Spleen (tissue), 11 donors: ENCODE results near the gene RFTN1. TPM values are rescaled to one million over a fixed set of nuclear protein-coding genes. Genes with fewer than 3 reads are reported as not detected.
A peak's percentile ranks its signal among the peaks of the same experiment; 100 is the strongest.

Experiments
- DNase-seq: peaks from one replicate; pipeline ENCODE4 v3.0.0-alpha.2; 2020
- H3K27ac ChIP-seq, 8 donors: fragments of 200-600 bp; sonication (generic) in 7 of 8; 1 replicate in 4 of 8; 2 replicates in 4 of 8; pipeline versions ENCODE4 v1.5.0 to v1.8.0; 2016 to 2021; ENCODE audit warnings: inconsistent platforms in 4 of 8, mild to moderate bottlenecking in 4 of 8, moderate library complexity in 1 of 8
- H3K27me3 ChIP-seq, 7 donors: fragments of 200-600 bp; sonication (generic) in 6 of 7; replicated peaks in 1 of 7; 1 replicate in 4 of 7; 2 replicates in 3 of 7; pipeline versions ENCODE4 v1.5.0 to v1.8.0; 2016 to 2021; ENCODE audit warnings: inconsistent platforms in 3 of 7, mild to moderate bottlenecking in 1 of 7
- H3K36me3 ChIP-seq, 6 donors: fragments of 200-600 bp; sonication (generic) in 5 of 6; 1 replicate in 4 of 6; 2 replicates in 2 of 6; pipeline versions ENCODE4 v1.5.0 to v1.8.0; 2016 to 2021; ENCODE audit warnings: inconsistent platforms in 2 of 6
- H3K4me1 ChIP-seq, 6 donors: fragments of 200-600 bp; sonication (generic) in 5 of 6; 1 replicate in 3 of 6; 2 replicates in 3 of 6; pipeline versions ENCODE4 v1.5.0 to v1.8.0; 2016 to 2021; ENCODE audit warnings: inconsistent platforms in 3 of 6
- H3K4me3 ChIP-seq, 8 donors: fragments of 200-600 bp; sonication (generic) in 7 of 8; 1 replicate in 4 of 8; 2 replicates in 4 of 8; pipeline versions ENCODE4 v1.5.0 to v1.8.0; 2016 to 2021; ENCODE audit warnings: inconsistent platforms in 4 of 8, mild to moderate bottlenecking in 4 of 8, moderate library complexity in 2 of 8
- H3K9me3 ChIP-seq, 8 donors: fragments of 200-600 bp; sonication (generic) in 7 of 8; 1 replicate in 4 of 8; 2 replicates in 4 of 8; pipeline versions ENCODE4 v1.5.0 to v1.8.0; 2016 to 2021; ENCODE audit warnings: inconsistent platforms in 4 of 8
- CTCF ChIP-seq, 11 experiments: fragments of 200-600 bp in 7 of 11; fragments of 450-650 bp in 4 of 11; sonication (generic) in 4 of 11; IDR thresholded peaks in 8 of 11; conservative IDR thresholded peaks in 3 of 11; 1 replicate in 7 of 11; 2 replicates in 4 of 11; pipeline versions ENCODE4 v1.4.0 to v1.8.0; 2016 to 2021; ENCODE audit warnings: antibody characterized with exemption in 11 of 11, inconsistent platforms in 4 of 11, mild to moderate bottlenecking in 1 of 11
- POLR2A ChIP-seq, 3 donors: fragments of 450-650 bp; IDR thresholded peaks; one replicate each; pipeline ENCODE4 v1.5.1; 2017; ENCODE audit warnings: antibody characterized with exemption in 3 of 3, mild to moderate bottlenecking in 1 of 3
- POLR2AphosphoS5 ChIP-seq, 3 donors: sonication (generic); formaldehyde crosslinking; IDR thresholded peaks; one replicate each; pipeline ENCODE4 v1.5.1; 2017; ENCODE audit warnings: antibody characterized with exemption in 3 of 3
- WGBS, 5 donors: extraction: QIAGEN DNeasy Blood & Tissue Kit in 3 of 5; methylation state at CpG; one replicate each; pipeline versions ENCODE4 v1.1.5 to v1.1.7; 2013 to 2018; 5-methylcytosine and 5-hydroxymethylcytosine counted together
- intact Hi-C: fragments of 100-400 bp; cut with DNase I; formaldehyde crosslinking; loops from one replicate; pipeline ENCODE4 v1.15.0; 2023; ENCODE audit warnings: low total_unique reads
- polyA plus RNA-seq, 3 donors: library from polyadenylated mRNA; stranded (reverse); fragments of 200-250 nt; gene quantifications; one replicate each; pipeline ENCODE4 v1.2.1, GENCODE V29; 2013
- total RNA-seq, 7 donors: library from RNA; depleted of rRNA in 3 of 7; stranded (reverse); fragments of >200 nt in 3 of 7; fragmentation: NEBNext Ultra II Directional in 4 of 7; extraction: Animal tissue kit (Norgen Biotek cat#: 25700) in 4 of 7; gene quantifications; one replicate each; pipeline versions ENCODE4 v1.1.0 to v1.2.1, GENCODE V29; 2016 to 2021
- donor health status: healthy with polysubstance abuse.
- donor health status: DM: no; HTN: no; CAD: no; lungs with moderate emphysema.
- donor health status: DM: no; HTN: no; CAD: no.
- donor health status: Bipolar disorder and iron deficiency.
- donor health status: healthy.
- donor health status: DM: no; HTN: no; CAD: no.
- donor health status: DM: yes; HTN: yes; CAD: no.

Gene RFTN1
- total and polyA plus RNA-seq, 10 donors = 30.4 to 106 (median 75.3) TPM

- Histone ChIP-seq H3K4me3 (peak overlapping the region in 5 of 8 donors; percentile 17 to 63 (median 36)), H3K4me1 (peaks cover 16 to 83% (median 34%) of the 10 kb centered on the region in 6 donors), H3K27me3 (no peaks in the 10 kb centered on the region), H3K9me3 (peaks cover 0 to 8% (median 1%) of the 10 kb centered on the region in 8 donors), H3K36me3 (peaks cover 0 to 36% (median 0%) of the 10 kb centered on the region in 6 donors), H3K27ac (peak overlapping the region in 6 of 8 donors; percentile 16 to 89 (median 82))
- intact Hi-C loops = no loop called here
- peak in 1 of 3 donors; percentile 11 for TF ChIP-seq POLR2AphosphoS5 (IDR thresholded peaks at IDR 0.05)
- no peak for TF ChIP-seq CTCF (IDR thresholded peaks at IDR 0.05 in 8 of 11, conservative IDR thresholded peaks at IDR 0.05 in 3 of 11)
- 61 to 92% (median 76%) methylated on average over 1 of the region's 1 CpG for WGBS, 5 donors
- no peak for DNase-seq
Observed at GRCh38 chr3:16288664-16289063, 224.8 kb downstream of the RFTN1 start.

GRCh38 chr3:16286751-16287543 lies 226.6 kb downstream of the RFTN1 start:
- peaks cover 0 to 47% (median 0%) of the 10 kb centered on the region in 6 donors for H3K36me3 ChIP-seq
- H3K4me1 ChIP-seq = peaks cover 16 to 74% (median 34%) of the 10 kb centered on the region in 6 donors
- peak overlapping the region; percentile 53 to 89 (median 76) for H3K27ac ChIP-seq
- intact Hi-C loops = no loop called here
- H3K9me3 ChIP-seq = no peaks in the 10 kb centered on the region
- TF ChIP-seq POLR2A (IDR thresholded peaks at IDR 0.05) (no peak), POLR2AphosphoS5 (IDR thresholded peaks at IDR 0.05) (no peak), CTCF (IDR thresholded peaks at IDR 0.05 in 8 of 11, conservative IDR thresholded peaks at IDR 0.05 in 3 of 11) (no peak)
- 41 to 60% (median 52%) methylated on average over 6 of the region's 6 CpGs for WGBS, 5 donors
- DNase-seq = no peak
- H3K27me3 ChIP-seq = no peaks in the 10 kb centered on the region
- H3K4me3 ChIP-seq = peak overlapping the region; percentile 15 to 63 (median 31)

GRCh38 chr3:16286161-16286560 lies 227.3 kb downstream of the RFTN1 start:
- TF ChIP-seq POLR2AphosphoS5 (IDR thresholded peaks at IDR 0.05) (peak in 1 of 3 donors; percentile 92), POLR2A (IDR thresholded peaks at IDR 0.05) (peak in 1 of 3 donors; percentile 35), CTCF (IDR thresholded peaks at IDR 0.05 in 8 of 11, conservative IDR thresholded peaks at IDR 0.05 in 3 of 11) (no peak)
- peak overlapping the region; percentile 53 to 89 (median 76) for H3K27ac ChIP-seq
- peaks cover 0 to 53% (median 0%) of the 10 kb centered on the region in 6 donors for H3K36me3 ChIP-seq
- no peak for DNase-seq
- H3K9me3 ChIP-seq = no peaks in the 10 kb centered on the region
- H3K4me1 ChIP-seq = peaks cover 14 to 66% (median 27%) of the 10 kb centered on the region in 6 donors
- H3K4me3 ChIP-seq = peak overlapping the region; percentile 12 to 63 (median 31)
- intact Hi-C loops = no loop called here
- 57 to 78% (median 67%) methylated on average over 3 of the region's 3 CpGs for WGBS, 5 donors
- no peaks in the 10 kb centered on the region for H3K27me3 ChIP-seq

- intact Hi-C loops = no loop called here
- WGBS, 5 donors = 98 to 100% (median 100%) methylated on average over 1 of the region's 1 CpG
Observed at GRCh38 chr3:16284633-16285032, 228.9 kb downstream of the RFTN1 start.

More at GRCh38 chr3:16284633-16285032, 228.9 kb downstream of the RFTN1 start:
- TF ChIP-seq POLR2A (IDR thresholded peaks at IDR 0.05) (no peak), CTCF (IDR thresholded peaks at IDR 0.05 in 8 of 11, conservative IDR thresholded peaks at IDR 0.05 in 3 of 11) (no peak), POLR2AphosphoS5 (IDR thresholded peaks at IDR 0.05) (no peak)
- no peaks in the 10 kb centered on the region for H3K9me3 ChIP-seq
- peak overlapping the region in 3 of 8 donors; percentile 82 to 89 (median 84) for H3K27ac ChIP-seq
- no peak overlapping the region for H3K4me3 ChIP-seq
- peaks cover 2 to 51% (median 13%) of the 10 kb centered on the region in 6 donors for H3K4me1 ChIP-seq
- peaks cover 0 to 58% (median 0%) of the 10 kb centered on the region in 6 donors for H3K36me3 ChIP-seq
- H3K27me3 ChIP-seq = no peaks in the 10 kb centered on the region
- no peak for DNase-seq
